CD8-positive, alpha-beta memory T cell (primary cell): Measurements from ENCODE around the gene MOB3A. TPM values are rescaled to one million over a fixed set of nuclear protein-coding genes. Genes with fewer than 3 reads are reported as not detected.

Experiments
- CTCF ChIA-PET: fragments of 350-600 bp; sonication (Branson Sonifier 250); formaldehyde crosslinking; loops from one replicate; lab custom pipeline; 2021; ENCODE audit warnings: antibody characterized with exemption; lab: Charles Lee
- POLR2A ChIA-PET: fragments of 350-600 bp; sonication (Branson Sonifier 250); formaldehyde crosslinking; loops from one replicate; lab custom pipeline; 2021; ENCODE audit warnings: antibody characterized with exemption; lab: Charles Lee
- DNase-seq, 5 donors: peaks; one replicate each; pipeline versions ENCODE4 v3.0.0 to v3.0.0-alpha.2; 2020 to 2022; ENCODE audit warnings: mixed read lengths in 1 of 5
- H3K27ac ChIP-seq: one replicate; pipeline ENCODE4 v1.7.0; 2013; ENCODE audit warnings: low read depth, mild to moderate bottlenecking, low read length, moderate library complexity
- H3K27me3 ChIP-seq: 2 replicates; pipeline ENCODE4 v1.7.0; 2013; ENCODE audit warnings: low read length, mild to moderate bottlenecking; ENCODE audit not compliant: insufficient read depth, poor library complexity, severe bottlenecking
- H3K36me3 ChIP-seq: 2 replicates; pipeline ENCODE4 v1.7.0; 2013; ENCODE audit warnings: mild to moderate bottlenecking, low read length, moderate library complexity; ENCODE audit not compliant: insufficient read depth
- H3K4me1 ChIP-seq: 2 replicates; pipeline ENCODE4 v1.7.0; 2013; ENCODE audit warnings: mild to moderate bottlenecking, low read length, moderate library complexity; ENCODE audit not compliant: insufficient read depth
- H3K4me3 ChIP-seq: 2 replicates; pipeline ENCODE4 v1.7.0; 2013; ENCODE audit warnings: mild to moderate bottlenecking, low read length
- H3K9me3 ChIP-seq: 2 replicates; pipeline ENCODE4 v1.7.0; 2013; ENCODE audit warnings: mild to moderate bottlenecking, low read length
- H3K27ac Mint-ChIP-seq, 8 donors: one replicate each; pipeline ENCODE4 v1.8.0; 2020 to 2021; ENCODE audit warnings: mixed read lengths in 8 of 8, mild to moderate bottlenecking in 6 of 8, inconsistent platforms in 3 of 8, moderate library complexity in 3 of 8
- H3K27me3 Mint-ChIP-seq, 2 donors: one replicate each; pipeline ENCODE4 v1.8.0; 2020 to 2021; ENCODE audit warnings: mixed read lengths in 2 of 2, mild to moderate bottlenecking in 1 of 2, moderate library complexity in 1 of 2
- H3K36me3 Mint-ChIP-seq, 3 donors: one replicate each; pipeline ENCODE4 v1.8.0; 2020 to 2021; ENCODE audit warnings: mixed read lengths in 3 of 3, inconsistent platforms in 1 of 3, mild to moderate bottlenecking in 1 of 3
- H3K4me1 Mint-ChIP-seq, 3 donors: one replicate each; pipeline ENCODE4 v1.8.0; 2020 to 2021; ENCODE audit warnings: mixed read lengths in 3 of 3, inconsistent platforms in 1 of 3, mild to moderate bottlenecking in 1 of 3
- H3K4me3 Mint-ChIP-seq, 7 donors: one replicate each; pipeline ENCODE4 v1.8.0; 2020 to 2021; ENCODE audit warnings: mixed read lengths in 7 of 7, mild to moderate bottlenecking in 6 of 7, moderate library complexity in 4 of 7, inconsistent platforms in 2 of 7
- H3K9me3 Mint-ChIP-seq, 5 donors: one replicate each; pipeline ENCODE4 v1.8.0; 2020 to 2022; ENCODE audit warnings: mixed read lengths in 5 of 5, mild to moderate bottlenecking in 3 of 5, moderate library complexity in 2 of 5, inconsistent platforms in 1 of 5
- polyA plus RNA-seq: library from polyadenylated mRNA; unstranded; fragments of 300-500 nt; fragmentation: Illumina TruSeq; gene quantifications from one replicate; pipeline ENCODE4 v1.2.3, GENCODE V29; 2021
- total RNA-seq, 2 experiments: library from RNA; stranded (reverse); gene quantifications; one replicate each; pipeline ENCODE4 v1.2.3, GENCODE V29; 2021

Gene MOB3A
- total and polyA plus RNA-seq, 3 experiments from 2014 or later, result 106 to 188 (median 171) TPM

- Mint-ChIP-seq H3K4me1 (peaks cover 15 to 50% (median 19%) of the 10 kb centered on the region in 3 donors), H3K9me3 (no peaks in the 10 kb centered on the region), H3K27ac (peak overlapping the region; percentile 84 to 97 (median 94)), H3K27me3 (peaks cover 0 to 3% of the 10 kb centered on the region in 2 donors), H3K36me3 (peaks cover 0 to 60% (median 0%) of the 10 kb centered on the region in 3 donors), H3K4me3 (peak overlapping the region; percentile 15 to 83 (median 59))
- Histone ChIP-seq H3K9me3 (no peaks in the 10 kb centered on the region), H3K36me3 (peaks cover 26% of the 10 kb centered on the region), H3K4me1 (peaks cover 63% of the 10 kb centered on the region), H3K27me3 (no peaks in the 10 kb centered on the region), H3K27ac (peak overlapping the region; percentile 90), H3K4me3 (no peak overlapping the region)
- ChIA-PET POLR2A (interaction anchor here (0.6 to 2.4 kb wide), 5 partner anchors 9 to 385 kb away, joined by 3 to 13 read pairs (median 4); no protein-coding TSS in a partner anchor), CTCF (interaction anchor here (0.6 to 3.7 kb wide), 4 partner anchors 9 to 114 kb away, joined by 3 to 19 read pairs (median 3); partner anchors contain the start of gene MKNK2)
- DNase-seq, result no peak
Observed at GRCh38 chr19:2043251-2043641, 52.9 kb downstream of the MOB3A start.

GRCh38 chr19:2042485-2043250 lies 53.5 kb downstream of the MOB3A start:
- CTCF ChIA-PET, result interaction anchor here (0.6 to 3.7 kb wide), 7 partner anchors 7 to 113 kb away, joined by 3 to 19 read pairs (median 3); partner anchors contain the start of gene MKNK2
- no peaks in the 10 kb centered on the region for H3K27me3 ChIP-seq
- peaks cover 57% of the 10 kb centered on the region for H3K4me1 ChIP-seq
- H3K9me3 Mint-ChIP-seq, result no peaks in the 10 kb centered on the region
- peaks cover 0 to 63% (median 0%) of the 10 kb centered on the region in 3 donors for H3K36me3 Mint-ChIP-seq
- DNase-seq, result peak in 1 of 5 donors; percentile 36
- peaks cover 0 to 2% of the 10 kb centered on the region in 2 donors for H3K27me3 Mint-ChIP-seq
- POLR2A ChIA-PET, result interaction anchor here (0.6 to 2.4 kb wide), 12 partner anchors 7 to 385 kb away, joined by 3 to 17 read pairs (median 4); partner anchors contain the start of gene MKNK2
- peak overlapping the region in 6 of 7 donors; percentile 47 to 83 (median 63) for H3K4me3 Mint-ChIP-seq
- no peaks in the 10 kb centered on the region for H3K9me3 ChIP-seq
- H3K4me3 ChIP-seq, result peak overlapping the region; percentile 61
- peak overlapping the region; percentile 90 to 97 (median 94) for H3K27ac Mint-ChIP-seq
- H3K4me1 Mint-ChIP-seq, result peaks cover 15 to 44% (median 16%) of the 10 kb centered on the region in 3 donors
- peak overlapping the region; percentile 90 for H3K27ac ChIP-seq
- H3K36me3 ChIP-seq, result peaks cover 26% of the 10 kb centered on the region

GRCh38 chr19:2041683-2042484 lies 54.2 kb downstream of the MOB3A start:
- no peaks in the 10 kb centered on the region for H3K9me3 Mint-ChIP-seq
- peaks cover 49% of the 10 kb centered on the region for H3K4me1 ChIP-seq
- H3K4me3 Mint-ChIP-seq, result peak overlapping the region in 6 of 7 donors; percentile 47 to 83 (median 63)
- ChIA-PET POLR2A (interaction anchor here (0.6 to 2.4 kb wide), 11 partner anchors 8 to 386 kb away, joined by 3 to 17 read pairs (median 4); partner anchors contain the start of gene MKNK2), CTCF (interaction anchor here (0.9 to 3.7 kb wide), 7 partner anchors 8 to 112 kb away, joined by 3 to 19 read pairs (median 3); partner anchors contain the start of gene MKNK2)
- H3K36me3 Mint-ChIP-seq, result peaks cover 0 to 60% (median 0%) of the 10 kb centered on the region in 3 donors
- DNase-seq, result peak; percentile 100
- peak overlapping the region; percentile 92 to 97 (median 94) for H3K27ac Mint-ChIP-seq
- H3K4me3 ChIP-seq, result peak overlapping the region; percentile 65
- peaks cover 0 to 2% of the 10 kb centered on the region in 2 donors for H3K27me3 Mint-ChIP-seq
- peaks cover 14 to 37% (median 14%) of the 10 kb centered on the region in 3 donors for H3K4me1 Mint-ChIP-seq
- no peaks in the 10 kb centered on the region for H3K27me3 ChIP-seq
- H3K27ac ChIP-seq, result peak overlapping the region; percentile 94
- no peaks in the 10 kb centered on the region for H3K9me3 ChIP-seq
- peaks cover 29% of the 10 kb centered on the region for H3K36me3 ChIP-seq

GRCh38 chr19:2041433-2041682 lies 54.8 kb downstream of the MOB3A start:
- ChIA-PET POLR2A (interaction anchor here (1.0 to 2.4 kb wide), 3 partner anchors 9 to 20 kb away, joined by 3 to 17 read pairs (median 9); partner anchors contain the start of gene MKNK2), CTCF (interaction anchor here (1.2 to 3.7 kb wide), 3 partner anchors 11 to 53 kb away, joined by 3 to 19 read pairs (median 4); partner anchors contain the start of gene MKNK2)
- H3K4me3 Mint-ChIP-seq, result peak overlapping the region in 5 of 7 donors; percentile 38 to 79 (median 59)
- no peaks in the 10 kb centered on the region for H3K9me3 ChIP-seq
- H3K4me1 Mint-ChIP-seq, result peaks cover 11 to 35% (median 13%) of the 10 kb centered on the region in 3 donors
- H3K27ac Mint-ChIP-seq, result peak overlapping the region; percentile 75 to 96 (median 92)
- no peaks in the 10 kb centered on the region for H3K9me3 Mint-ChIP-seq
- no peak for DNase-seq
- peak overlapping the region; percentile 94 for H3K27ac ChIP-seq
- H3K27me3 ChIP-seq, result no peaks in the 10 kb centered on the region
- peaks cover 0 to 56% (median 0%) of the 10 kb centered on the region in 3 donors for H3K36me3 Mint-ChIP-seq
- H3K4me3 ChIP-seq, result peak overlapping the region; percentile 65
- H3K27me3 Mint-ChIP-seq, result peaks cover 0 to 2% of the 10 kb centered on the region in 2 donors
- peaks cover 45% of the 10 kb centered on the region for H3K4me1 ChIP-seq
- peaks cover 29% of the 10 kb centered on the region for H3K36me3 ChIP-seq

GRCh38 chr19:2040647-2041432 lies 55.3 kb downstream of the MOB3A start:
- POLR2A ChIA-PET, result interaction anchor here (1.0 to 2.4 kb wide), 3 partner anchors 9 to 20 kb away, joined by 3 to 17 read pairs (median 9); partner anchors contain the start of gene MKNK2
- Mint-ChIP-seq H3K4me3 (peak overlapping the region in 4 of 7 donors; percentile 38 to 71 (median 62)), H3K9me3 (peaks cover 0 to 2% (median 0%) of the 10 kb centered on the region in 5 donors), H3K27me3 (peaks cover 0 to 2% of the 10 kb centered on the region in 2 donors), H3K36me3 (peaks cover 0 to 52% (median 0%) of the 10 kb centered on the region in 3 donors), H3K27ac (peak overlapping the region; percentile 75 to 96 (median 92)), H3K4me1 (peaks cover 11 to 35% (median 13%) of the 10 kb centered on the region in 3 donors)
- H3K27ac ChIP-seq, result peak overlapping the region; percentile 94
- no peak for DNase-seq
- H3K36me3 ChIP-seq, result peaks cover 26% of the 10 kb centered on the region
- no peaks in the 10 kb centered on the region for H3K9me3 ChIP-seq
- H3K4me3 ChIP-seq, result peak overlapping the region; percentile 65
- peaks cover 45% of the 10 kb centered on the region for H3K4me1 ChIP-seq
- no peaks in the 10 kb centered on the region for H3K27me3 ChIP-seq
- CTCF ChIA-PET, result interaction anchor here (1.4 to 3.7 kb wide), 3 partner anchors 11 to 26 kb away, joined by 4 to 19 read pairs (median 4); partner anchors contain the start of gene MKNK2

GRCh38 chr19:2039959-2040646 lies 56.0 kb downstream of the MOB3A start:
- H3K36me3 ChIP-seq, result peaks cover 24% of the 10 kb centered on the region
- ChIA-PET CTCF (interaction anchor here (1.4 to 3.7 kb wide), 3 partner anchors 12 to 27 kb away, joined by 4 to 19 read pairs (median 4); partner anchors contain the start of gene MKNK2), POLR2A (no interaction called here)
- peak overlapping the region in 5 of 8 donors; percentile 35 to 96 (median 75) for H3K27ac Mint-ChIP-seq
- H3K36me3 Mint-ChIP-seq, result peaks cover 0 to 47% (median 0%) of the 10 kb centered on the region in 3 donors
- peak overlapping the region in 1 of 7 donors; percentile 66 for H3K4me3 Mint-ChIP-seq
- DNase-seq, result no peak
- H3K9me3 ChIP-seq, result no peaks in the 10 kb centered on the region
- H3K27me3 ChIP-seq, result no peaks in the 10 kb centered on the region
- H3K4me3 ChIP-seq, result no peak overlapping the region
- peaks cover 12 to 36% (median 15%) of the 10 kb centered on the region in 3 donors for H3K4me1 Mint-ChIP-seq
- H3K27me3 Mint-ChIP-seq, result peaks cover 0 to 2% of the 10 kb centered on the region in 2 donors
- H3K27ac ChIP-seq, result peak overlapping the region; percentile 94
- peaks cover 0 to 2% (median 0%) of the 10 kb centered on the region in 5 donors for H3K9me3 Mint-ChIP-seq
- H3K4me1 ChIP-seq, result peaks cover 44% of the 10 kb centered on the region
